Transverse colon (tissue), 4 donors: ENCODE results near the gene ZNF576.

Source experiments
- CTCF ChIP-seq, 5 experiments: fragments of 200-600 bp in 3 of 5; fragments of 450-650 bp in 2 of 5; sonication (generic) in 3 of 5; IDR thresholded peaks; 1 replicate in 2 of 5; 2 replicates in 3 of 5; pipeline ENCODE4 v1.5.1; 2016 to 2017; ENCODE audit warnings: antibody characterized with exemption in 5 of 5, inconsistent platforms in 3 of 5, mild to moderate bottlenecking in 2 of 5, moderate library complexity in 1 of 5
- EP300 ChIP-seq: sonication (generic); formaldehyde crosslinking; IDR thresholded peaks from one replicate; pipeline ENCODE4 v1.6.1; 2017; ENCODE audit warnings: antibody characterized with exemption, low read depth
- POLR2A ChIP-seq: fragments of 450-650 bp; IDR thresholded peaks from one replicate; pipeline ENCODE4 v1.6.1; 2016; ENCODE audit warnings: antibody characterized with exemption, mild to moderate bottlenecking, moderate library complexity
- POLR2AphosphoS5 ChIP-seq, 3 donors: sonication (generic); formaldehyde crosslinking; IDR thresholded peaks; one replicate each; pipeline ENCODE4 v1.6.1; 2016; ENCODE audit warnings: antibody characterized with exemption in 3 of 3

- no peak for TF ChIP-seq CTCF (IDR thresholded peaks at IDR 0.05)
- no peak for TF ChIP-seq EP300
- TF ChIP-seq POLR2A: no peak
- TF ChIP-seq POLR2AphosphoS5 (IDR thresholded peaks at IDR 0.05): no peak
Observed at GRCh38 chr19:43638995-43639518, 42.7 kb downstream of the ZNF576 start.
